ENCODE data around the gene BST1.
A peak's percentile ranks its signal among the peaks of the same experiment; 100 is the strongest.
"Not testable (repeated sequence)": the region's sequence is repeated elsewhere in the genome, so short reads cannot be mapped to it uniquely, and the experiment has no call there.

The BST1 gene

DNA sequence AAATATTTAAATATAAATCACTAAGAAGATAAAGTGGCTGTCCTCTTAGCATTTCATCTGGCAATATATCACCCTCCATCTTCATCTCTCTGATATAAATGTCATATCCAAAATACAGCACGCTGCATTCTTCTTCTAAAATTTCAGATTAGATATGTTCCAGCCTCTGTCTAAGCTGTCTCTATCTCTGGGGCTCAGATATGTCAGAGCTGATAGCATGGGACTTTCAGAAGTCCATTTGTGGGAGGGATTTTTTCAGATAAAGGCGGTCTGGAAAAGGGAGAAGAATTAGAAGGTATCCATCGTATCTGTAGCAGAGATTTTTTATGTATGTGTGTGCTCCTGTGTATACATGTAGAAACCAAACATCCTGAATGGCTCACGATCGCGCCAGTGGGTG lies 50.2 kb downstream of the BST1 start:
- DNase-seq: no peak

DNA sequence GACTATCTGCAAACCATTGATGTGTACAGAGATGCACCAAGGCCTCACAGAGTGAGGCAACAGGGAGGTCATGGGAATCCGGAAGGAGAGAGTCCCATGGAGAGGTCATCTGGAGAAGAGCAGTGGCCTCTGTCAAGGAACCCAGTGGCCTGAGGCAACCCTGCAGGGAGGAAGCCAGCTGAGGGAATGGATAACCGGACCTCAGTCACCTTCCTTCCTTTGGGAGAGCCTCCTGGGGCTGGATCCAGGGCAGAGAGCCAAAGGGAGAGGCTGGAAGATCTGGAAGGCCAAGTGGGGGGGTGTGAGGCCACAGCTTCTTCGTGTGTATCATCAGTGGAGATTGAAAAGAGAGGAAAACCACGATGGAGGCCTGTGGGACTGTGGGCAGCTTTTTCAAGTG lies 50.9 kb downstream of the BST1 start:
- DNase-seq: no peak

DNA sequence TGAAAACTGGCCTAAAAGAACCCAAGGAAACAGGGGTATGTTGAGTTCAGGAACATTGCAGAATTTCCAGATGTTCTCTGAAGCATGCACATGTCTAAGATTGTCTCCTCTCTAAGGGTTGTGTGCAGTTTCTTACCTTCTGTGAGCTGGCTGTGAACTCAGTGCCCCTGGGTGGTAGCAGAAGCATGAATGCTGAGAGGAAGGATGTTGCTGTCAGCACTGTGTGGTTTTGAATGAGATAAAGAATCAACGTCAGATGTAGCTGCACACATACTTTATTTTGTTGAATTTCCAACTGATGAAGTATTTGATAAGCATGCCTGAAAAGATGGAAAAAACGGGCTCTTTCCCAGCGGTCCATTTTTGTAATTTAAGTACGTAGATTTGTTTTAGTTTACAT lies 51.5 kb downstream of the BST1 start:
- peak in 2 of 5 donors; percentile 13 to 77 for DNase-seq

- peak in 1 of 5 donors; percentile 70 for DNase-seq
Observed at GRCh38 chr4:15755321-15756155, 52.7 kb downstream of the BST1 start.

- peak; percentile 12 to 95 (median 58) for DNase-seq
Observed at GRCh38 chr4:15756361-15756861, 53.5 kb downstream of the BST1 start.

DNA sequence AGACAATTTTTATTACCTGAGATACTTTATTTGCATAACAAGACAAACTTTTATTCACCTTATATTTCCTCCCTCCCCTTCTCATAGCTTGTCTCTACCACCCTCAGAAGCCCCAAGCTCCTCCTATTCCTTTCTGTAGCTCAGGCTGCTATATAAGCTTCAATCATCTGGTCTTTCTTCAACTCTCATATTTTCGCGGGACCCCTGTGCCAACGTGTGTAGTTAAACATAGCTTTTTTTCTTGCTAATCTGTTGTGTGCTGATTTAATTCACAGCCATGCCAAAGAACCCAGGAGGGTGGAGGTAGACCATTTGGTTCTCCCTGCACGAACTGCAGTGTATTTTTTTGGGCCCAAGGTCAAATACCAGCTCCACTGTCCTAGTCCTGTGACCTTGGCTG lies 54.2 kb downstream of the BST1 start:
- no peak for DNase-seq

DNA sequence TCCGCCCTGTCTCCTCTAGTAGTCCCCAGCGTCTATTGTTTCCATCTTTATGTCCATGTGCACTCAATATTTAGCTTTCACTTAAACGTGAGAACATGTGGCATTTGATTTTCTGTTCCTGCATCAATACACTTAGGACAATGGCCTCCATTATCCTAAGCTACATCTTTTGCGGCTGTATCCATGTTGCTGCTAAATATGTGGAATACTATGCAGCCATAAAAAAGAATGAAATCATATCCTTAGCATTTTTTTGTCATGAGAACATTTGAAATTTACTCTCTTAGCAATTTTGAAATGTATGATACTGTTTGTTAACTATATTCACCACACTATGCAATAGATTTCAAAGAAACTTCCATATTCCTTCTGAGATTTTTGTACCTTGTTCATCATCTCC lies 55.4 kb downstream of the BST1 start:
- DNase-seq: no peak

DNA sequence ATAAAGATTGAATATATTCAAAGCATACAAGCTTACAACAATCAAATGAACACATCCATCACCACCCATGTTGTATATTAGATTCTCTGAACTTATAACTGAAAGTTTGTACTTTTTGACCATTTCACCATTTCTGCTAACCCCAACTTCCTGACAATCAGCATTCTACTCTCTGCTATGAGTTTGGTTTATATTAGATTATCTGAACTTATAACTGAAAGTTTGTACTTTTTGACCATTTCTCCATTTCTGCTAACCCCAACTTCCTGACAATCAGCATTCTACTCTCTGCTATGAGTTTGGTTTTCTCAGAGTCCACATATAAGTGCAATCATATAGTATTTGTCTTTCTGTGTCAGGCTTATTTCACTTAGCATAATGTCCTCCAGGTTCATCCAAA lies 59.6 kb downstream of the BST1 start:
- DNase-seq: not testable (repeated sequence)

DNA sequence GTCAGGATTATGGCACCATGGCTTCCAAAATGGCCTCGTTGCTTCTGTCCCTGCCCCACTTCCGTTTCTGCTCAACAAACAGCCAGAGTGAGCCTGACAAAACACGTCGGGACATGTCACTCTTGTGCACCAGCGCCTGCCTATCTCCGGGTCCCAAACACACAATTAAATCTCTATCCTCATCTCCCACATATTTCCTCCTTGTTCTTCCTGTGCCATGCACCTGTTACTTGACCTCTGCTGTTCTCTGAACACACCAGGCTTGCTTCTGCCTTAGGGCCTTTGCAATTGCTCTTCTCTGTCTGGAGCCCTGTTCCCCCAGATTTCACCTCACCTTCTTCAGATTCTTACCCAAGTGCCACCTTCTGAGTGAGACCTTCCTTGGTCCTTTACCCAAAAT lies 62.5 kb downstream of the BST1 start:
- no peak for DNase-seq

- peak in 4 of 5 donors; percentile 15 to 76 (median 41) for DNase-seq
Observed at GRCh38 chr4:15765910-15766697, 63.2 kb downstream of the BST1 start.

DNA sequence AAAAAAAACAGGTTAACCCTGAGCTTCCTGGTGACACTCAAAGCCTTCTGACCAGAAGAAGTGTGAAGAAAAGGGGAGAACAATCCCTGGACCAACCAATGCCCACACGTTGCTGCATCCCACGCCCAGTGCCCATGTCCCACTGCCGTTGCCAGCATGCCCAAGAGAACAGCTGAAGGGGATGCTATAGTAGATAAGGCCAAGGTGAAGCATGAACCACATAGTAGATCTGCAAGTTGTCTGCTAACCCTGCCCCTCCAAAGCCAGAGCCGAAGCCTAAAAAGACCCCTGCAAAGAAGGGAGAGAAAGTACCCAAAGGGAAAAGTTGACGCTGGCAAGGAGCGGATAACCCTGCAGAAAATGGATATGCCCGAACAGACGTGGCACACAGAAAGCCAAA lies 64.0 kb downstream of the BST1 start:
- DNase-seq: no peak

GRCh38 chr4:15769202-15769601 lies 66.3 kb downstream of the BST1 start:
- DNase-seq: no peak

DNA sequence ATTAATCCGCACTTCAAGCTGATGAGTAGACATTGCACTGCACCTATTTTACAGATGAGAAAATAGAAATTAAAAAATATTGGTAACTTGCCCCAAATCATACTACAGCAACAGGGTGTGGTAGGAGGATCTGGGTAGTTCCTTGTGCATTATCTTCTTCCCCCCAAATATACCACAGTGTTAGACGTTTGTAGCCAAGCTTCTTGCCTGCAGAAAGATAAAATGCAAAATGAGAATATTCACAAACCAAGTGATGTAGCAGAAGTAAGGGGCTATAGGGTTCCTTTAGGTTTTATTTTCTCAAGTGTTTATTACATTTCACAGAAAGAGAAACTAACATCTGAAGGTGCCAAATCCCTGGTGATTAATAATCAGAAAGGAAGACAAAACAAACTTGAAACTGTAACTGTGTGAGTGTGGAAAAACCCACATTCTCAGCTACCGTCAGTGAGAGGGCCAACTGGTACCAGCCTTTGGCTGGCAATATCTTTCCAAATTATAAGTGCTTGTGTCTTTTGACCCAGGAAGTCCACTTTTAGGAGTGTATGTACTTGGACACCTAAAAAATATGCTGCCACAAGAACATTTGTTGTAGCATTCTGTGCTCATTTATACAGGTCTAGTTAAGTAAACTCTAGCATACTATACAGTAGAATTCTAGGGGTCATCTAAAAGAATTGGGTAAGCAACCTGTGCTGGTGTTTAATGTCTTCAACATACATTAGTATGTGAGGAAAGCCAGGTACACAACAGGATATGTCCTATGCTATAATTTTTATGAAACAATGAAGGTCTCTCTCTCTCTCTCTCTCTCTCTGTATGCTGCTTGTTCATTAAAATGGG lies 68.6 kb downstream of the BST1 start:
- DNase-seq: peak in 1 of 5 donors; percentile 76

DNA sequence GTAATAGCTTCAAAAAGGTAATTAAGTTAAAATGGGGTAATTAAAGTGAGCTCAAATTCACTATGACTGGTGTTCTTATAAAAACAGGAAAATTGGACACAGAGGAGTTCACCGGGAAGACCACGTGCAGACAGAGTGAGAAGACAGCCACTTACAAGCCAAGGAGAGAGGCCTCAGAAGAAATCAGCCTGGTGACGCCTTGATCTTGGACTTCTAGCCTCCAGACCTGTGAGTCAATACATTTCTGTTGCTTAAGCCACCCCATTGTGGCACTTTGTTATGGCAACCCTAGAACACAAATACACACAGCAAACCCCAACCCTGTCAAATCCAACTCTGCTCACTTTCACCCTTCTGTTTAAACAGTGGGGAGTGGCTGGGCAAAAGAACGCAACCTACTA lies 71.2 kb downstream of the BST1 start:
- no peak for DNase-seq

DNA sequence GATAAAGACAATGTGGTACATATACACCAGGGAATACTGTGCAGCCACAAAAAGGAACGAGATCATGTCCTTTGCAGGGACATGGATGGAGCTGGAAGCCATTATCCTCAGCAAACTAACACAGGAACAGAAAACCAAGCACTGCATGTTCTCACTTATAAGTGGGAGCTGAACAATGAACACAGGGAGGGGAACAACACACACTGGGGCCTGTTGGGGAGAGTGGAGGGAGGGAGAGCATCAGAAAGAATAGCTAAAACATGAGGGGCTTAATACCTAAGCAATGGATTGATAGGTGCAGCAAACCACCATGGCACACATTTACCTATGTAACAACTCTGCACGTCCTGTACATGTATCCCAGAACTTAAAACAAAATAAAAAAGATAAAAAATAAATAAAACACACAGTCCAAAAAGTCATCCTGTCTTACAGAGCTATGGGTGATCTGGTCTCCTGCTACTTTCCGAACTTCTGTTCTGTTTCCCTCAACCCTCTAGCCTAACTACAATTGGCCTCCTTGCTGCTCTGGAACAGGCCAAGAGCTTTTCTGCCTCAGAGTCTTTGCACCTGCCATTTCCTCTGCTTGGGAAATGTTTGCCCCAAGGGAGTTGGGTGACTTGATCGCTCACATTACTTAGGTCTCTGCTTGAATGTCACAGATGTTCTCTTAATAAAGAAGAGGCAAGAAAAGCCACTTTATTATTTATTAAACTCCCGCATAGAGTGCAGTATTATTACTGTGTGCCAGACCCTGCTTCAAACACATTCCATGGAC lies 74.2 kb downstream of the BST1 start:
- no peak for DNase-seq

DNA sequence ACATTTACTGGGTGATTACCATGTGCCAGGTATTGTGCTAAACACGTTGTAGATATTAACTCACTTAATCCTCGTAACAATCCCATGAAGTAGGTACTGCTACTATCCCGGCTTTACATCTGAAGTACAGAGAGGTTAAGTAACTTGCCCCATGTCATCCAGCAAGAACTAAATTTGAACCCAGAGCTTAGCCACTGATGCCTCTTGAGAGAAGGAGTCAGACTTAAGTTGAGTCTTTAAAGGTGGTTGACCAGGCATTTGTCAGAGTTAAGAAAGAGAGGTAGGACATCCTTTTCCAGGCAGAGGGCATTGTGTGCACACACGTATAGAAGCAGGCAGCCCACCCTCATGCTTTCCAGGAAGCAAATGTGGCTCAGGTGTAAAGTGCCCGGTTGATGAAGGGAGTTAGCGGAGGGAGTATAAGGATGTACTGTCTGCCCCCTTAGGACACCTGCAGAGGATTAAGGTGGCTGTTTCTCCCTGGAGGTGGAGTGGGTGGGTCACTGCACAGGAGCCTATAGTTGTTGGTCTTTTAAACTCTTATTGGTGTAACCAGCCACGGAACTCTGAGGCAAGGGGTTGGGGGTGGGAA lies 74.9 kb downstream of the BST1 start:
- DNase-seq: no peak

GRCh38 chr4:15778289-15779241 lies 75.7 kb downstream of the BST1 start, which contains the start of gene CD38:
Gene CD38 (plus strand): TSS chr4:15778328. CDS start chr4:15778415, 87 bp downstream.
- DNase-seq: peak in 3 of 5 donors; percentile 11 to 73 (median 20)

DNA sequence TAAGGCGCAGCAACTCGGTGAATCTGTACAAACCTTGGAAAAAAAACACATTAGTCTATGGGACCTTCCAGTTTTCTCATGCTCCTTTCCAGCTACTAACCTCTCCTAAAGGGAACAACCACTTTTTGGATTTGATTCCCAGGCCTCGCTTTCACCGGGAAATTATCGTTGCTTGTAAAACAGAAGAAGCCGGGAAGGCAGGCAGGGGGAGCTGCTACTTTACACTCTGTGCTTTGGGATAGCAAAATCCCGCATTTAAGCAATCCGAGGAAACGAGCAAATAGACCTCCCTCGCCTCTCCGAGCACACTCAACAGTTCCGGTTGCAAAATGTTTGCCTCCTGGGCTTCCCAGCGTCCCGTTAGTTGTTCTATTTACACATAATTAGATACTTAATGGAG lies 76.4 kb downstream of the BST1 start:
- DNase-seq: no peak

- DNase-seq: no peak
Observed at GRCh38 chr4:15779809-15780208, 76.9 kb downstream of the BST1 start.

- peak in 1 of 5 donors; percentile 84 for DNase-seq
Observed at GRCh38 chr4:15781427-15782095, 78.7 kb downstream of the BST1 start.

Data from T-helper 1 cell (primary cell).